C4-2B (cell line): ENCODE results near the gene GNAI2.
"Not testable (repeated sequence)": the region's sequence is repeated elsewhere in the genome, so short reads cannot be mapped to it uniquely, and the experiment has no call there.

Experiments
- H3K27ac ChIP-seq: fragments of 450-650 bp; 2 replicates; pipeline ENCODE4 v1.5.1; 2017
- ZFX ChIP-seq: fragments of 450-650 bp; IDR thresholded peaks from 2 replicates; pipeline ENCODE4 v1.6.1; 2017
- TF ChIP-seq, protein P1 (sequence below): fragments of 450-650 bp; conservative IDR thresholded peaks from 2 replicates; pipeline ENCODE4 v1.5.1; 2017; ENCODE audit warnings: mild to moderate bottlenecking

The GNAI2 gene

DNA sequence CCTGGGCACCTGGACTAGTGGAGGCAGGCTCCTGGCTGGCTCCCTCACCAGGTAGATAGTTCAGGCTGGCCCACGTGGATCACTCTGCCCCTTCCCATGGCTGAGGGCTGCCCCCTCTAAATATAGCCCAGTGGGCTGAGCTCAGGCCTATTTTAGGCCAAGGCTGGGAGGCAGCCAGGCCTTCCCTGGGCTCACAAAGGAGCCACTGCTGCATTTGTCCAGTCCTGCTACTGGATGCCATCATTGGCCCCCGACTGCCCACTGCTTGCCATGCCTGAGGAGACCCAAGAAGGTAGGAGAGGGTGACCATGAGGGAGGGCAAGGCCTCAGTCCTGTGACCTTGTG, 42.8 kb downstream of the GNAI2 start, which contains the start of gene LSMEM2:
Gene LSMEM2, plus strand, starts transcription at position 208 of the 345 bp plus-strand sequence. Its CDS starts 27 bp downstream, at position 235.
- no peak for TF ChIP-seq ZFX
- TF ChIP-seq, protein P1, sequence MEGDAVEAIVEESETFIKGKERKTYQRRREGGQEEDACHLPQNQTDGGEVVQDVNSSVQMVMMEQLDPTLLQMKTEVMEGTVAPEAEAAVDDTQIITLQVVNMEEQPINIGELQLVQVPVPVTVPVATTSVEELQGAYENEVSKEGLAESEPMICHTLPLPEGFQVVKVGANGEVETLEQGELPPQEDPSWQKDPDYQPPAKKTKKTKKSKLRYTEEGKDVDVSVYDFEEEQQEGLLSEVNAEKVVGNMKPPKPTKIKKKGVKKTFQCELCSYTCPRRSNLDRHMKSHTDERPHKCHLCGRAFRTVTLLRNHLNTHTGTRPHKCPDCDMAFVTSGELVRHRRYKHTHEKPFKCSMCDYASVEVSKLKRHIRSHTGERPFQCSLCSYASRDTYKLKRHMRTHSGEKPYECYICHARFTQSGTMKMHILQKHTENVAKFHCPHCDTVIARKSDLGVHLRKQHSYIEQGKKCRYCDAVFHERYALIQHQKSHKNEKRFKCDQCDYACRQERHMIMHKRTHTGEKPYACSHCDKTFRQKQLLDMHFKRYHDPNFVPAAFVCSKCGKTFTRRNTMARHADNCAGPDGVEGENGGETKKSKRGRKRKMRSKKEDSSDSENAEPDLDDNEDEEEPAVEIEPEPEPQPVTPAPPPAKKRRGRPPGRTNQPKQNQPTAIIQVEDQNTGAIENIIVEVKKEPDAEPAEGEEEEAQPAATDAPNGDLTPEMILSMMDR = no peak
- H3K27ac ChIP-seq = no peak within 1 kb of the TSS

DNA sequence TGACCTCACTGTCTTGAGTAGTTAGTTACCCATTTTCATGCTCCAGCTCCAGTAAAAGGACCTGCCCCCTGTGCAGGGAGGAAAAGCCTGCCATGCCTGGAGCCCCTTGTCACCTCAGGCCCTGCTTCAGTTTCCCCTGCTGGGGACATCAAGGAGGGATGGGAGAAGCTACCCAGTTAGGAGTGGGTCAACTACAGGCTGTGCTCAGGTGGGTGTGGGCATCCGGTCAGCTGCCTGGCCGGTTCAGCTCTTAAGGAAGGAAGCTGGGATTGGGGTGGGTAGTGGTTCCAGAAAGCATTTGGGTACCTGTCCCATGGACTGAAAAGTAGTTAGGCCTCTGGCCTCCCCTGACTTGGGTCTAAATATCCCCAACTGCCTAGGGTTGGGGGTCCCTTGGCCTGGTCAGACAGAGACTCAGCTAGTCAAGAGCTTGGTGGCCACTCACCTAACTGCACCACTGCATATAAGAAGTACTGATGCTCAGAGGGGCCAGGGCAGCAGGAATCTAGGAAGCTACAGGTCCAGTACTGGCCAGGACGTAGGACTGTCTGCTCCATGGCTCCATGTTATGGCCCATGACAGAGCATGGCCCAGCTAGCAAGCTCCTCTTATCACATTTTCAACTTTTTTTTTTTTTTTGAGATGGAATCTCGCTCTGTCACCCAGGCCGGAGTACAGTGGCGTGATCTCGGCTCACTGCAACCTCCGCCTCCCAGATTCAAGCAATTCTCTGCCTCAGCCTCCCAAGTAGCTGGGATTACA, 43.4 kb downstream of the GNAI2 start:
- H3K27ac ChIP-seq = no peak overlapping the region
- TF ChIP-seq, protein P1 = no peak
- TF ChIP-seq ZFX = no peak

DNA sequence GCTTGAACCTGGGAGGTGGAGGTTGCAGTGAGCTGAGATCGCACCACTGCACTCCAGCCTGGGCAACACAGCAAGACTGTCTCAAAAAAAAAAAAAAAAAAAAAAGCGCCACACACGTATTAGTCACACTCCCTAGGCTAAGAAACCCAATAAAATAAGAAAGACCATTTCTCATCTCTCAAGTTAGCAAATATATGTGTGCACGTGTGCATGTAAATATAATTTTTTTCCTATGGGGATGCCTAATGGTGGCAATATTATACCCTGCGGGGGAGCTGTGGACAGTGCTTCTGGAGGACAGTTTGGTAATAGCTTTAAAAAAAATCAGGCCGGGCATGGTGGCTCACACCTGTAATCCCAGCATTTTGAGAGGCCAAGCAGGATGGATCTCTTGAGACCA, 48.1 kb downstream of the GNAI2 start:
- H3K27ac ChIP-seq = not testable (repeated sequence)

DNA sequence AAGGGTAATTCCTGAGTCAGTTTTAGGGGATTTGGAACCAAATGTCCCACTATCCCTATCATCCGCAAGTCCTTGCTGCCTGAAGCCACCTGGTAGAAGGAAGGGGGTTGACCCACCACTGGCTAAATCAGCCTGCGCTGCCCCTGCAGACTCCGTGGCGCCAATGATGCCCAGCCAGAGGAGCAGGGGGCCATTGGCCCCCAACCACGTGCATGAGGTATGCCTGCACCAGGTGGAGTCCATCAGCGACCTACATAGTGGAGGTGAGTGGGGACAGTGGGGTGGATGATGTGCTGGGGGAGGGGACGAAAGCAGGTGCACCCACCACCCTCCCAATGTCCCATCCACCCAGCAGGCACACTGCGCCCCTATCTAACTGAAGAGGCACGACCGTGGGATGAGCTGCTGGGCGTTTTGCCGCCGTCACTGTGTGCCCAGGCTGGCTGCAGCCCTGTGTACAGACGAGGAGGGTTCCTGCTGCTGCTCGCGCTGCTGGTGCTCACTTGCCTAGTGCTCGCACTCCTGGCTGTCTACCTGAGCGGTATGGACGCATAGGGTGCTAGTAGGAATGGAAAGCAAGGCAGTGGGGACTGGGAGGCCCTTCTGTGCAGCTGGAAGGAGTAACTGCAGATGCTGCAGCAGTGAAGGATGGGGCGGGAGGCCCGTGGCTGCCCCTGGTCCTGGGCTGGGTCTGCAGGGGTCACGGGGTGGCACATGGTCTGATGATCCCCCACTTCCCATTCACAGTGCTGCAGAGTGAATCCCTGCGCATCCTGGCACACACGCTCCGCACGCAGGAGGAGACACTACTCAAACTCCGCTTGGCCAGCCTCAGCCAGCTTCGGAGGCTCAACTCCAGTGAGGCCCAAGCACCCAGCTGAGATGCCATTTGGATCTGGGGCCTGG, 50.6 kb downstream of the GNAI2 start:
- TF ChIP-seq ZFX = no peak
- TF ChIP-seq, protein P1 = no peak
- no peak overlapping the region for H3K27ac ChIP-seq

DNA sequence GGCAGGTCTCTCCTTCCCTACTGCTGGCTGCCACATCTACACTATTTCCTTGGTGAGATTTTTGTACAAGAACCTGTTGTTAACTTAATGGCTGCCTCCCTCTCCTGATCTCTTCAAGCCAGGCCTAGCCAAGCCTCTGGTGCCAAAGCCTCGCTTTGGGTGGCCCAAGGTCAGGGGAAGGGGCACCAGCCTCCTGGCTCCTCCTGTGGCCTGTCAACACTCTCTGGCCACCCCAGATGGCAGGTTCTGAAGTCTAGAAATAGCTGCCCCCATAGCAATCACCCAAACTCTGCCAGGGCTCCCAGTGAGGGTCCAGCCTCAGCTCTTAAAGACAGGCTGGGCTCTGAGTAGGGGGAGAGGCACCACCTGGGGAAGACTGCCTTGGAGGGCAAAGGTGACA, 51.3 kb downstream of the GNAI2 start:
- TF ChIP-seq, protein P1 = no peak
- TF ChIP-seq ZFX = no peak
- H3K27ac ChIP-seq = no peak overlapping the region

DNA sequence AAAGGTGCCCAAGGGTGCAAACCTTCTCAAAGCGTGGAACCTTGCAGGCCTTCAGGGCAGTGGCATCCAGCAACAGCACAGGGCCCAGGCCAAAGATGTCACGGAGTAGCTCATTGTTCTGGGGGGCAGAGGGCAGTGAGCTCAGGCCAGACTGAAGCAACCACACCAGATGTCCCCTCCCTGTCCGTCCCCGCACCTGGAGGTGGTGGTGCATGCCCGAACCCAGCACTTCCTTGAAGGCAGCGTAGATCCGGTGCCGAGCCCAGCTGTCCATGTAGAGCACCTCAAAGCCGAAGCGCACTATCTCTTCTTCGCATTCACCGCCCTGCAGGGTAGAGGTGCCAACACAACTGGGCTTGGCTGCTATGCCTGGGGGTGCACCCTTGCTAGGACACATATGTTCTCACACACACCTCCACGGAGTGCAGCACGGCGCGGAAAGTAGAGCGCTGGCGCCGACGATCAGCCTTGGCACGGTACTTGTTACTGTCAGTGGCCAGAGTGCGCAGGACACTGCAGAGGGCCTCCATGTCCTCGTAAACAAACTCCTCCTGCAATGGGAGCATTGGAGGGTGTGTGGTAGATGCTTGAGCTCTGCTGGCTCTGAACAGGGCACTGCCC, 52.5 kb downstream of the GNAI2 start:
- H3K27ac ChIP-seq = no peak overlapping the region
- no peak for TF ChIP-seq ZFX
- TF ChIP-seq, protein P1 = no peak

DNA sequence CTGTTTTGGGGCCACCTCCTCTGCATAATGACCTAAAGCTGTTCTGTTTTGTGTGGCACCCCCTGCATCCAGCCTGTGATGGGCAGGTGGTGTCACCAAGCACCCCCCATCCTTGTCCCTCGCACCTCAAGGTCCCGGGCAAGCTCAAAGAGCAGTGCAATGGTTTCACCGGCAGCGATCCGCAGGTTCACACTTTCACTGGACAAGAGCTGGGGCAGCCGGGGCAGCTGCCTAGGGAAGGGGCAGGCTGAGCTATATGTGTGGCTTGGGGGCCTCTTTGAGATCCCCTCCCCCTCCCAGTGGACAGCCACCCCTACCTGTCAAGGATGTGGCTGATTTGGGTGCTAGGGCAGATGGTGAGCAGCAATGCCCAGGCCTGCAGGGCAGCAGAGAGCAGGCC, 53.1 kb downstream of the GNAI2 start:
- peak overlapping the region; percentile 99 for H3K27ac ChIP-seq
- no peak for TF ChIP-seq ZFX
- TF ChIP-seq, protein P1 = no peak
